ENCODE results near the gene B3GLCT.

Gene B3GLCT

DNA sequence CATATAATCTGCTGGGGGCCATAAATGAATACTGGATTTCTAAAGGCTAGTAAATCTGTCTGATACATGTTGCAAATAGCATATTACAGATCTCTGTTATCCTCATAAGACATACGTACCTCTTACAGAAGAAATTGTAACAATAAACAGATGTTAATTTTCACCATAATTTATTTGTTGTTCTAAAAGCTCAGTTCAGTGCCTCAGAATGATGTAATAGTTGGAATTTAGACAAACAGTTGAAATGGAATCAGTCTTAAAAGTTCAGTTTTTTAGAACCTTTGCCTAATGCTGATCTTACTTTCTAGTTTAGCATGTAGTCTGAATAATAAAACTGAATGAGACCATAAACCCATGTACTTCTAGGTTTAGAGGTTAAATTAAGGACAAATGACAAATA is 43.1 kb downstream of the B3GLCT start:
- TF ChIP-seq, protein P1, sequence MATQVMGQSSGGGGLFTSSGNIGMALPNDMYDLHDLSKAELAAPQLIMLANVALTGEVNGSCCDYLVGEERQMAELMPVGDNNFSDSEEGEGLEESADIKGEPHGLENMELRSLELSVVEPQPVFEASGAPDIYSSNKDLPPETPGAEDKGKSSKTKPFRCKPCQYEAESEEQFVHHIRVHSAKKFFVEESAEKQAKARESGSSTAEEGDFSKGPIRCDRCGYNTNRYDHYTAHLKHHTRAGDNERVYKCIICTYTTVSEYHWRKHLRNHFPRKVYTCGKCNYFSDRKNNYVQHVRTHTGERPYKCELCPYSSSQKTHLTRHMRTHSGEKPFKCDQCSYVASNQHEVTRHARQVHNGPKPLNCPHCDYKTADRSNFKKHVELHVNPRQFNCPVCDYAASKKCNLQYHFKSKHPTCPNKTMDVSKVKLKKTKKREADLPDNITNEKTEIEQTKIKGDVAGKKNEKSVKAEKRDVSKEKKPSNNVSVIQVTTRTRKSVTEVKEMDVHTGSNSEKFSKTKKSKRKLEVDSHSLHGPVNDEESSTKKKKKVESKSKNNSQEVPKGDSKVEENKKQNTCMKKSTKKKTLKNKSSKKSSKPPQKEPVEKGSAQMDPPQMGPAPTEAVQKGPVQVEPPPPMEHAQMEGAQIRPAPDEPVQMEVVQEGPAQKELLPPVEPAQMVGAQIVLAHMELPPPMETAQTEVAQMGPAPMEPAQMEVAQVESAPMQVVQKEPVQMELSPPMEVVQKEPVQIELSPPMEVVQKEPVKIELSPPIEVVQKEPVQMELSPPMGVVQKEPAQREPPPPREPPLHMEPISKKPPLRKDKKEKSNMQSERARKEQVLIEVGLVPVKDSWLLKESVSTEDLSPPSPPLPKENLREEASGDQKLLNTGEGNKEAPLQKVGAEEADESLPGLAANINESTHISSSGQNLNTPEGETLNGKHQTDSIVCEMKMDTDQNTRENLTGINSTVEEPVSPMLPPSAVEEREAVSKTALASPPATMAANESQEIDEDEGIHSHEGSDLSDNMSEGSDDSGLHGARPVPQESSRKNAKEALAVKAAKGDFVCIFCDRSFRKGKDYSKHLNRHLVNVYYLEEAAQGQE (IDR thresholded peaks at IDR 0.05; ENCODE audit: insufficient replicate concordance, low read depth): no peak
- TF ChIP-seq GABPA (IDR thresholded peaks at IDR 0.05; ENCODE audit: low read depth) (no peak), SPI1 (IDR thresholded peaks at IDR 0.05; ENCODE audit: borderline replicate concordance, low read depth) (no peak), POLR2AphosphoS5 (IDR thresholded peaks at IDR 0.05; ENCODE audit: low read depth) (no peak)
- TF ChIP-seq, protein P2, sequence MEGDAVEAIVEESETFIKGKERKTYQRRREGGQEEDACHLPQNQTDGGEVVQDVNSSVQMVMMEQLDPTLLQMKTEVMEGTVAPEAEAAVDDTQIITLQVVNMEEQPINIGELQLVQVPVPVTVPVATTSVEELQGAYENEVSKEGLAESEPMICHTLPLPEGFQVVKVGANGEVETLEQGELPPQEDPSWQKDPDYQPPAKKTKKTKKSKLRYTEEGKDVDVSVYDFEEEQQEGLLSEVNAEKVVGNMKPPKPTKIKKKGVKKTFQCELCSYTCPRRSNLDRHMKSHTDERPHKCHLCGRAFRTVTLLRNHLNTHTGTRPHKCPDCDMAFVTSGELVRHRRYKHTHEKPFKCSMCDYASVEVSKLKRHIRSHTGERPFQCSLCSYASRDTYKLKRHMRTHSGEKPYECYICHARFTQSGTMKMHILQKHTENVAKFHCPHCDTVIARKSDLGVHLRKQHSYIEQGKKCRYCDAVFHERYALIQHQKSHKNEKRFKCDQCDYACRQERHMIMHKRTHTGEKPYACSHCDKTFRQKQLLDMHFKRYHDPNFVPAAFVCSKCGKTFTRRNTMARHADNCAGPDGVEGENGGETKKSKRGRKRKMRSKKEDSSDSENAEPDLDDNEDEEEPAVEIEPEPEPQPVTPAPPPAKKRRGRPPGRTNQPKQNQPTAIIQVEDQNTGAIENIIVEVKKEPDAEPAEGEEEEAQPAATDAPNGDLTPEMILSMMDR (IDR thresholded peaks at IDR 0.05; ENCODE audit: insufficient read depth, low read length): no peak
- no peak overlapping the region for H3K27ac ChIP-seq (replicated peaks)
- no peaks in the 10 kb centered on the region for H3K27me3 ChIP-seq (ENCODE audit: insufficient read depth, poor library complexity, severe bottlenecking)
- no peak for DNase-seq (ENCODE audit: low read depth in 1 of 2, low spot score in 1 of 2)
- H3K4me3 ChIP-seq (replicated peaks; ENCODE audit: insufficient read depth, low read length): no peak overlapping the region

DNA sequence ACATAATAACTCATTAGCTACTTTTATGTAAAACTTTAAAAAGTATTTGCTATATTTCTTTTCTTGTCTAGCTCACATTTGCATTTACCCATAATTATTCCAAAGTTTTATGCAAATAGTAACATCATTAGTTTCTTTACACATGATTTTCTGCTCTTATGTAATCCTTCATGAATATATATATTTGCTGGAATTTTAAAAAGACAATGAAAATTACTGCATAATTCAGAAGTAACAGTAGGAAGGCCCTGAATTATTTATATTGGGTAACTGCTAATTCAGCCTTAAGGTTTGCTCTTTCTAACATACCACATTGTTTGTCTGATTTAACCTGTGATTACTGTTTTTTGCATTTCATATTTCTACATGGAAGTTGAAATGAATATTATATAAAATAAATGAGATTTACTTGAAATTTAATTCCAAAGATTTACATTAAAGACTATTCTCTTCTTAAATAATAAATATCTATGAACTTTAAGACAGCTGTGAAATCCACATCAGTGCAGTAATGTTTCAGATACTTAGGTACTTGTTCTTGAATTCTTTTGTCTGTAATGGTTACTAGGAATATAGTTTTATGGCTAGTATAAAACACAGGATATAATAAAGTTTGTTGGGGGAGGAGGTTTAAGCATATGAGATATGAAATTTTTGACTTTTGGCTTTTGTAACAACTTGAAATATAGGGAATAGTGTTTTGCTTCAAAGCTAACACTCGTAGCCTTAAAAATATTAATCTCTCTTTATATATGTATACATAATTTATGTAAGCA is 46.0 kb downstream of the B3GLCT start:
- no peak overlapping the region for H3K4me3 ChIP-seq (replicated peaks; ENCODE audit: insufficient read depth, low read length)
- H3K27ac ChIP-seq (replicated peaks): no peak overlapping the region
- H3K27me3 ChIP-seq (ENCODE audit: insufficient read depth, poor library complexity, severe bottlenecking): no peaks in the 10 kb centered on the region
- no peak for DNase-seq (ENCODE audit: low read depth in 1 of 2, low spot score in 1 of 2)
- TF ChIP-seq POLR2AphosphoS5 (IDR thresholded peaks at IDR 0.05; ENCODE audit: low read depth) (no peak), SPI1 (IDR thresholded peaks at IDR 0.05; ENCODE audit: borderline replicate concordance, low read depth) (no peak), GABPA (IDR thresholded peaks at IDR 0.05; ENCODE audit: low read depth) (no peak)
- TF ChIP-seq, protein P1 (IDR thresholded peaks at IDR 0.05; ENCODE audit: insufficient replicate concordance, low read depth): no peak

DNA sequence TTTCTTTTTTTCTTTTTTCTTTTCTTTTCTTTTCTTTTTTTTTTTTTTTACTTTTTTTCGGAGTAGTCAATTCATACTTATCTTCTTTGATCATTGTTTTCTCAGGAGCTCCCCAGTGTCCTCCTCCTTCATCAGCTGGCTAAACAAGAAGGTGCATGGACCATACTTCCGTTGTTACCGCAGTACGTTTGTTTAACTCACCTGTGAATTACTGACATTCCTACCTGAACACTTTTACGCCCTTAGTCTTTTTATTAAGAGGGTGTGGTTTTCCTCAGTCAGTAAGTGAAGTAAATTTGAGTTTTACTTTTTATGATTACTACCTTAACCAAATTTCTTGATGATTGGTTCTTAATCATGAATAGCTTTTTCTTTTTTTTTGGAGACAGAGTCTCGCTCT is 47.1 kb downstream of the B3GLCT start:
- no peak for TF ChIP-seq POLR2AphosphoS5 (IDR thresholded peaks at IDR 0.05; ENCODE audit: low read depth)
- no peaks in the 10 kb centered on the region for H3K27me3 ChIP-seq (ENCODE audit: insufficient read depth, poor library complexity, severe bottlenecking)
- H3K27ac ChIP-seq (replicated peaks): no peak overlapping the region
- DNase-seq (ENCODE audit: low read depth in 1 of 2, low spot score in 1 of 2): no peak
- H3K4me3 ChIP-seq (replicated peaks; ENCODE audit: insufficient read depth, low read length): no peak overlapping the region

DNA sequence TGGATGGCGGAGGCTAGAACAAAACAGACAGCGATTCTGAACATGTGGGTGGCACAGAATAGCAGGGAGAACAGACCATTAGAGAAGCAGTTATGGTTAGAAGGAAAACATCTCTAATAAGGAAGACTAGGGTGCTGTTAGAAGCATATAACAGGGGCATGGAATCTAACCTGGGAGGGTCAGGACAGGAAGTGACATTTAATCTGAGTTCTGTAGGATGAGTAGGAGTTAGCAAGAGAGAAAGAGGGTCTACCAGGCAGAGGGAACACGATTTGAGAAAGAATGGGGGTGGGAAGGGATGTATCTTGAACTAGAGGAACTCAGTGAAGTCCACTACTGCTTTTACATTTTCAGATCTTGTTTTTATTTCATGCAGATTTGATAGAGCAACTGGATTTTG is 48.6 kb downstream of the B3GLCT start:
- no peak for DNase-seq (ENCODE audit: low read depth in 1 of 2, low spot score in 1 of 2)
- TF ChIP-seq POLR2AphosphoS5 (IDR thresholded peaks at IDR 0.05; ENCODE audit: low read depth): no peak
- TF ChIP-seq, protein P2 (IDR thresholded peaks at IDR 0.05; ENCODE audit: insufficient read depth, low read length): no peak
- Histone ChIP-seq H3K4me3 (replicated peaks; ENCODE audit: insufficient read depth, low read length) (no peak overlapping the region), H3K27ac (replicated peaks) (no peak overlapping the region), H3K27me3 (ENCODE audit: insufficient read depth, poor library complexity, severe bottlenecking) (no peaks in the 10 kb centered on the region)
